HEK293 (cell line): ENCODE measurements around the gene PLCB1.

ENCODE experiments used
- CTCF ChIA-PET: fragments of 350-600 bp; formaldehyde crosslinking; extraction: SDS; loops from one replicate; lab custom pipeline; 2021; ENCODE audit warnings: antibody characterized with exemption; lab: Yijun Ruan, JAX
- POLR2A ChIA-PET: fragments of 300-600 bp; formaldehyde crosslinking; extraction: SDS; loops from one replicate; lab custom pipeline; 2020; ENCODE audit warnings: antibody characterized with exemption, inconsistent platforms; lab: Yijun Ruan, JAX
- H3K27ac ChIP-seq: fragments of 200-500 bp; sonication (Bioruptor generic); 2 replicates; pipeline ENCODE4 v1.5.1; 2014; ENCODE audit warnings: low read depth, low read length, control low read depth, inconsistent platforms; ENCODE audit errors: extremely low read depth
- H3K36me3 ChIP-seq, 2 experiments: fragments of 200-500 bp in 1 of 2; sonication (Bioruptor generic) in 1 of 2; 1 replicate in 1 of 2; 2 replicates in 1 of 2; pipeline ENCODE4 v1.5.1; 2014 to 2017; ENCODE audit warnings: inconsistent platforms in 2 of 2, low read length in 2 of 2; ENCODE audit not compliant: control insufficient read depth in 2 of 2, insufficient read depth in 1 of 2
- H3K4me1 ChIP-seq: fragments of 200-500 bp; sonication (Bioruptor generic); 2 replicates; pipeline ENCODE4 v1.5.1; 2014; ENCODE audit warnings: mild to moderate bottlenecking, low read length, inconsistent platforms; ENCODE audit not compliant: control insufficient read depth, insufficient read depth
- H3K4me3 ChIP-seq: 2 replicates; pipeline ENCODE4 v1.5.1; 2011; ENCODE audit warnings: low read depth, mild to moderate bottlenecking, control low read depth, low read length, moderate library complexity
- H3K9me3 ChIP-seq: fragments of 200-500 bp; sonication (Bioruptor generic); 2 replicates; pipeline ENCODE4 v1.5.1; 2014; ENCODE audit warnings: low read depth, low read length, inconsistent platforms; ENCODE audit not compliant: control insufficient read depth, insufficient read depth
- GLIS1 ChIP-seq: fragments of 450-650 bp; formaldehyde crosslinking; IDR thresholded peaks from 2 replicates; pipeline ENCODE4 v1.5.1; 2016; ENCODE audit warnings: missing biosample characterization, missing genetic modification characterization
- MEIS1 ChIP-seq: sonication (generic); formaldehyde crosslinking; IDR thresholded peaks from 2 replicates; pipeline ENCODE4 v1.8.1; 2022; ENCODE audit warnings: missing genetic modification reagents, mild to moderate bottlenecking, borderline replicate concordance
- ZBTB21 ChIP-seq: fragments of 450-650 bp; formaldehyde crosslinking; IDR thresholded peaks from 2 replicates; pipeline ENCODE4 v1.5.1; 2017; ENCODE audit warnings: missing biosample characterization, missing genetic modification characterization
- ZBTB8A ChIP-seq: fragments of 450-650 bp; formaldehyde crosslinking; IDR thresholded peaks from 2 replicates; pipeline ENCODE4 v1.5.1; 2016; ENCODE audit warnings: missing biosample characterization, missing genetic modification characterization
- ZFP41 ChIP-seq: fragments of 450-650 bp; formaldehyde crosslinking; IDR thresholded peaks from 2 replicates; pipeline ENCODE4 v1.5.1; 2016; ENCODE audit warnings: missing biosample characterization, missing genetic modification characterization, borderline replicate concordance
- ZNF112 ChIP-seq: fragments of 450-650 bp; formaldehyde crosslinking; IDR thresholded peaks from 2 replicates; pipeline ENCODE4 v1.5.0; 2017; ENCODE audit warnings: missing biosample characterization, missing genetic modification characterization
- ZNF155 ChIP-seq: fragments of 450-650 bp; formaldehyde crosslinking; IDR thresholded peaks from 2 replicates; pipeline ENCODE4 v1.5.1; 2016; ENCODE audit warnings: missing biosample characterization, missing genetic modification characterization
- ZNF169 ChIP-seq: fragments of 450-650 bp; formaldehyde crosslinking; IDR thresholded peaks from 2 replicates; pipeline ENCODE4 v1.5.1; 2016; ENCODE audit warnings: missing biosample characterization, missing genetic modification characterization
- ZNF174 ChIP-seq: fragments of 450-650 bp; formaldehyde crosslinking; IDR thresholded peaks from 2 replicates; pipeline ENCODE4 v1.5.0; 2017; ENCODE audit warnings: missing biosample characterization, mild to moderate bottlenecking, missing genetic modification characterization
- ZNF2 ChIP-seq: fragments of 450-650 bp; formaldehyde crosslinking; IDR thresholded peaks from 2 replicates; pipeline ENCODE4 v1.5.1; 2016; ENCODE audit warnings: missing biosample characterization, missing genetic modification characterization
- ZNF239 ChIP-seq: fragments of 450-650 bp; formaldehyde crosslinking; IDR thresholded peaks from 2 replicates; pipeline ENCODE4 v1.5.1; 2016; ENCODE audit warnings: missing biosample characterization, missing genetic modification characterization
- ZNF416 ChIP-seq: fragments of 450-650 bp; formaldehyde crosslinking; IDR thresholded peaks from 2 replicates; pipeline ENCODE4 v1.5.1; 2016; ENCODE audit warnings: missing biosample characterization, missing genetic modification characterization
- ZNF48 ChIP-seq: fragments of 450-650 bp; formaldehyde crosslinking; IDR thresholded peaks from 2 replicates; pipeline ENCODE4 v1.5.1; 2016; ENCODE audit warnings: missing biosample characterization, missing genetic modification characterization
- ZNF501 ChIP-seq: fragments of 450-650 bp; formaldehyde crosslinking; IDR thresholded peaks from 2 replicates; pipeline ENCODE4 v1.5.1; 2016; ENCODE audit warnings: missing biosample characterization, missing genetic modification characterization
- ZNF585B ChIP-seq: fragments of 450-650 bp; formaldehyde crosslinking; IDR thresholded peaks from 2 replicates; pipeline ENCODE4 v1.5.1; 2016; ENCODE audit warnings: missing biosample characterization, missing genetic modification characterization
- ZNF677 ChIP-seq: fragments of 450-650 bp; IDR thresholded peaks from 2 replicates; pipeline ENCODE4 v1.5.0; 2018; ENCODE audit warnings: missing biosample characterization, mild to moderate bottlenecking, missing genetic modification characterization, moderate library complexity
- ZNF777 ChIP-seq: fragments of 450-650 bp; formaldehyde crosslinking; IDR thresholded peaks from 2 replicates; pipeline ENCODE4 v1.5.1; 2017; ENCODE audit warnings: missing biosample characterization, missing genetic modification characterization, borderline replicate concordance
- ZNF791 ChIP-seq: fragments of 450-650 bp; formaldehyde crosslinking; IDR thresholded peaks from 2 replicates; pipeline ENCODE4 v1.5.1; 2016; ENCODE audit warnings: missing biosample characterization, missing genetic modification characterization
- TF ChIP-seq, protein P1 (sequence below): fragments of 450-650 bp; formaldehyde crosslinking; IDR thresholded peaks from 2 replicates; pipeline ENCODE4 v1.5.1; 2017; ENCODE audit warnings: missing biosample characterization, missing genetic modification characterization
- TF ChIP-seq, protein P2 (sequence below): fragments of 450-650 bp; formaldehyde crosslinking; IDR thresholded peaks from 2 replicates; pipeline ENCODE4 v1.5.1; 2016; ENCODE audit warnings: missing biosample characterization, missing genetic modification characterization

PLCB1 gene

DNA sequence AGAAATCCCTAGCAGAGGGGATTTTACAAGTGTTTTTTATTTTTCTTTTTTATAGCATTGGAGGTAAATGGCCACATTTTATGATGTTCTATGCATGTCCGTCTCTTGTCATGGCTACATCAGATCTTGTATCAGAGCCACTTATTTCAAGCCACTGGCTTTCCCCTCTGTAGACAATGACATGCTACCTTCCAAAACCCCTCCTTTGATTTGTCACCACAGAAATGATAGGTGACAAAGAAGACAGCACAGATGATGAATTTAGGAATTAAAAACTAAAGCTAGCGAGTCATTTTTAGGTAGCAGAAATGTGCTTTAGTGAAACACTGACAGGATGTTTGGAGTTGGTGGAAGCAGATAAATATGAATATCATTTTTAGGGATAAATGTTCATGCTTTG lies 20.8 kb downstream of the PLCB1 start (continued):
- no peak for TF ChIP-seq ZBTB21 (tag by site-specific recombination)
- no peak for TF ChIP-seq ZNF416 (tag by site-specific recombination)
- TF ChIP-seq ZNF174 (tag by site-specific recombination) = no peak
- TF ChIP-seq ZNF239 = no peak

DNA sequence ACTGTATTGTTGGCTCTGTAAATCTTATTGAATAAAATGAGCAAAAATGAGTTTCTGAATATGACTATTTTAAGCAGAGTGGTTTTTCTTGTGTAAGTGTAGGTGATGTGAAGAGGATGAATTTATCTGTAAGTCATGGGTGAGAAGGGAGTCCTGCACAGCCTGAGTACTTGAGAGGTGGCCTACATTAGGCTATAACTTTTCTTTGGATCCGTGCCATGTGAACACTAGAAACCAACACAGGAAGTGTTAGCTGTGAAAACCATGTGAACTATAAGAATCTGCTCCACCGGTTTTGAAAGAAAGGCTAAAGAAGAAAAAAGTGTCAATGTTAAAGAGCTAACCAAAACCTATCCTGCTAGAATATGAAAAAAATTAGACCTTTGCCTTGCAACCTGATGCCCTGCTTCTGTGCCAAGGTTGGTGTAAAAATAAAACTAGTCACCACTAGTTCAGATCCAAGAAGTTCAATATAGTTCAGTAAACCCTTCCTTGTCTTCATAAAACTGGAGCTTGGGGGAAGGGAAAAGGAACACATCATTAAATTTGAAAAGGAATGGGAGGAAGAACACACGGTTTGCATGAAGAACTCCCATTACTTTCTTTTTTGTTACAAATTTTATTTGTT lies 21.3 kb downstream of the PLCB1 start:
- CTCF ChIA-PET = interaction anchor here (0.7 kb wide), 1 partner anchor 20 kb away, joined by 3 read pairs; no protein-coding TSS in a partner anchor
- no peak overlapping the region for H3K4me3 ChIP-seq
- H3K27ac ChIP-seq = peak overlapping the region; percentile 19; the same call in 1 of the 2 replicates
- no peaks in the 10 kb centered on the region for H3K9me3 ChIP-seq
- no peak for TF ChIP-seq ZNF791
- TF ChIP-seq GLIS1 (tag by site-specific recombination) = no peak
- TF ChIP-seq ZNF501 = no peak
- TF ChIP-seq MEIS1 (CRISPR knock-in tag) = no peak
- TF ChIP-seq ZNF2 (tag by site-specific recombination) = no peak
- TF ChIP-seq, protein P1, sequence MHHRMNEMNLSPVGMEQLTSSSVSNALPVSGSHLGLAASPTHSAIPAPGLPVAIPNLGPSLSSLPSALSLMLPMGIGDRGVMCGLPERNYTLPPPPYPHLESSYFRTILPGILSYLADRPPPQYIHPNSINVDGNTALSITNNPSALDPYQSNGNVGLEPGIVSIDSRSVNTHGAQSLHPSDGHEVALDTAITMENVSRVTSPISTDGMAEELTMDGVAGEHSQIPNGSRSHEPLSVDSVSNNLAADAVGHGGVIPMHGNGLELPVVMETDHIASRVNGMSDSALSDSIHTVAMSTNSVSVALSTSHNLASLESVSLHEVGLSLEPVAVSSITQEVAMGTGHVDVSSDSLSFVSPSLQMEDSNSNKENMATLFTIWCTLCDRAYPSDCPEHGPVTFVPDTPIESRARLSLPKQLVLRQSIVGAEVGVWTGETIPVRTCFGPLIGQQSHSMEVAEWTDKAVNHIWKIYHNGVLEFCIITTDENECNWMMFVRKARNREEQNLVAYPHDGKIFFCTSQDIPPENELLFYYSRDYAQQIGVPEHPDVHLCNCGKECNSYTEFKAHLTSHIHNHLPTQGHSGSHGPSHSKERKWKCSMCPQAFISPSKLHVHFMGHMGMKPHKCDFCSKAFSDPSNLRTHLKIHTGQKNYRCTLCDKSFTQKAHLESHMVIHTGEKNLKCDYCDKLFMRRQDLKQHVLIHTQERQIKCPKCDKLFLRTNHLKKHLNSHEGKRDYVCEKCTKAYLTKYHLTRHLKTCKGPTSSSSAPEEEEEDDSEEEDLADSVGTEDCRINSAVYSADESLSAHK (tag by site-specific recombination) = peak; percentile 62
- no peak for TF ChIP-seq ZNF112
- H3K4me1 ChIP-seq = peaks cover 27% of the 10 kb centered on the region
- POLR2A ChIA-PET = no interaction called here
- H3K36me3 ChIP-seq = no peaks in the 10 kb centered on the region

DNA sequence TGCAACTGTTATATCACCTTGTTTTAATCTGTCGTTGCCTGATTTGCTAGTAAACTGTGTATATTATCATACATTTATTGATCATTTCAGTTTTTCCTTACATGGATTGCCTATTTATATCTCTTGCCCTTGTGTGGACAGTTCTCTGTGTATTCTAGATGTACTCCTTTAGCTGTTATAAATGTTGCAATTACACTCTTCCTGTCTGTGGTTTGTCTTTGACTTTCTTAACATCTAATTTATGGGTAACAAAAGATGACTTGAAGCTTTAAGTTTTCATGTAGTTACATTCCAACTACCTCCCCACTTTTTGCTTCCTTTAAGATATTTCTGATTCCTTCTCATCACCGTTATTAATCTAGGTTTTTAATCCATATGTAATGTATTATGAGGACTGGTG lies 22.6 kb downstream of the PLCB1 start:
- no peak for TF ChIP-seq ZFP41 (tag by site-specific recombination)
- TF ChIP-seq, protein P2, sequence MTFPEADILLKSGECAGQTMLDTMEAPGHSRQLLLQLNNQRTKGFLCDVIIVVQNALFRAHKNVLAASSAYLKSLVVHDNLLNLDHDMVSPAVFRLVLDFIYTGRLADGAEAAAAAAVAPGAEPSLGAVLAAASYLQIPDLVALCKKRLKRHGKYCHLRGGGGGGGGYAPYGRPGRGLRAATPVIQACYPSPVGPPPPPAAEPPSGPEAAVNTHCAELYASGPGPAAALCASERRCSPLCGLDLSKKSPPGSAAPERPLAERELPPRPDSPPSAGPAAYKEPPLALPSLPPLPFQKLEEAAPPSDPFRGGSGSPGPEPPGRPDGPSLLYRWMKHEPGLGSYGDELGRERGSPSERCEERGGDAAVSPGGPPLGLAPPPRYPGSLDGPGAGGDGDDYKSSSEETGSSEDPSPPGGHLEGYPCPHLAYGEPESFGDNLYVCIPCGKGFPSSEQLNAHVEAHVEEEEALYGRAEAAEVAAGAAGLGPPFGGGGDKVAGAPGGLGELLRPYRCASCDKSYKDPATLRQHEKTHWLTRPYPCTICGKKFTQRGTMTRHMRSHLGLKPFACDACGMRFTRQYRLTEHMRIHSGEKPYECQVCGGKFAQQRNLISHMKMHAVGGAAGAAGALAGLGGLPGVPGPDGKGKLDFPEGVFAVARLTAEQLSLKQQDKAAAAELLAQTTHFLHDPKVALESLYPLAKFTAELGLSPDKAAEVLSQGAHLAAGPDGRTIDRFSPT (tag by site-specific recombination) = no peak
- TF ChIP-seq ZNF777 (tag by site-specific recombination) = no peak
- TF ChIP-seq ZNF155 (tag by site-specific recombination) = no peak
- TF ChIP-seq ZNF48 (tag by site-specific recombination) = no peak
- no peak for TF ChIP-seq ZNF416 (tag by site-specific recombination)
- no peak for TF ChIP-seq ZNF239
- TF ChIP-seq ZNF677 (tag by site-specific recombination) = no peak
- no peak for TF ChIP-seq ZNF169 (tag by site-specific recombination)
- TF ChIP-seq ZBTB8A (tag by site-specific recombination) = no peak
- no peak for TF ChIP-seq ZNF585B (tag by site-specific recombination)
- H3K4me3 ChIP-seq = no peak overlapping the region
- no peaks in the 10 kb centered on the region for H3K9me3 ChIP-seq
- H3K4me1 ChIP-seq = peaks cover 27% of the 10 kb centered on the region
- H3K27ac ChIP-seq = no peak overlapping the region
- H3K36me3 ChIP-seq = no peaks in the 10 kb centered on the region
- CTCF ChIA-PET = interaction anchor here (0.5 to 0.6 kb wide), 3 partner anchors 53 to 525 kb away, joined by 3 read pairs; no protein-coding TSS in a partner anchor
- POLR2A ChIA-PET = no interaction called here
